A673 (cell line): ENCODE data around the gene CFAP46.

Experiments used
- CTCF ChIP-seq: fragments of 300-800, 200-600 bp; sonication (generic); conservative IDR thresholded peaks from 2 replicates; pipeline ENCODE4 v1.5.1; 2017; ENCODE audit warnings: low read depth, mild to moderate bottlenecking, antibody characterized with exemption, low read length, moderate library complexity, mixed read lengths
- EZH2 ChIP-seq: fragments of 200-600 bp; sonication (generic); IDR thresholded peaks from 2 replicates; pipeline ENCODE4 v1.6.1; 2017; ENCODE audit warnings: borderline replicate concordance, low read depth, mild to moderate bottlenecking, mixed read lengths, antibody characterized with exemption, low read length; ENCODE audit not compliant: poor library complexity, severe bottlenecking

- TF ChIP-seq CTCF, result no peak
- TF ChIP-seq EZH2, result no peak
Observed at GRCh38 chr10:132862485-132863420, 79.6 kb downstream of the CFAP46 start.
